Measurements from ENCODE around the gene CTSF.

Gene CTSF

GRCh38 chr11:66530927-66531709 is 37.3 kb downstream of the CTSF start:
- in situ Hi-C loops (cut with MboI; ENCODE audit: low pct_unique_long_range_greater_than_20kb, low sequenced_read_pairs, unreplicated experiment): no loop called here
- no peak for DNase-seq (ENCODE audit: low spot score)
- TF ChIP-seq CTCF (IDR thresholded peaks at IDR 0.05; ENCODE audit: extremely low read depth, insufficient read depth, missing control alignments): no peak

- in situ Hi-C loops (cut with MboI; ENCODE audit: low pct_unique_long_range_greater_than_20kb, low sequenced_read_pairs, unreplicated experiment): no loop called here
- no peak for TF ChIP-seq CTCF (IDR thresholded peaks at IDR 0.05; ENCODE audit: extremely low read depth, insufficient read depth, missing control alignments)
- no peak for DNase-seq (ENCODE audit: low spot score)
Observed at GRCh38 chr11:66529655-66530054, 38.8 kb downstream of the CTSF start.

- no peak for DNase-seq (ENCODE audit: low spot score)
- in situ Hi-C loops (cut with MboI; ENCODE audit: low pct_unique_long_range_greater_than_20kb, low sequenced_read_pairs, unreplicated experiment): no loop called here
- no peak for TF ChIP-seq CTCF (IDR thresholded peaks at IDR 0.05; ENCODE audit: extremely low read depth, insufficient read depth, missing control alignments)
Observed at GRCh38 chr11:66529069-66529468, 39.3 kb downstream of the CTSF start.

- in situ Hi-C loops (cut with MboI; ENCODE audit: low pct_unique_long_range_greater_than_20kb, low sequenced_read_pairs, unreplicated experiment): no loop called here
- no peak for DNase-seq (ENCODE audit: low spot score)
- no peak for TF ChIP-seq CTCF (IDR thresholded peaks at IDR 0.05; ENCODE audit: extremely low read depth, insufficient read depth, missing control alignments)
Observed at GRCh38 chr11:66524304-66525040, 43.9 kb downstream of the CTSF start.

- no peak for TF ChIP-seq CTCF (IDR thresholded peaks at IDR 0.05; ENCODE audit: extremely low read depth, insufficient read depth, missing control alignments)
- no peak for DNase-seq (ENCODE audit: low spot score)
- in situ Hi-C loops (cut with MboI; ENCODE audit: low pct_unique_long_range_greater_than_20kb, low sequenced_read_pairs, unreplicated experiment): no loop called here
Observed at GRCh38 chr11:66523611-66524010, 44.8 kb downstream of the CTSF start.

Data from GM13977 (cell line).